HuH-7.5 (cell line): Measurements from ENCODE around the gene OCA2.
"Not testable (repeated sequence)": the region's sequence is repeated elsewhere in the genome, so short reads cannot be mapped to it uniquely, and the experiment has no call there.

Experiments used
- DNase-seq: peaks from one replicate; pipeline ENCODE4 v3.0.0; 2011; ENCODE audit warnings: low spot score

The OCA2 gene

DNA sequence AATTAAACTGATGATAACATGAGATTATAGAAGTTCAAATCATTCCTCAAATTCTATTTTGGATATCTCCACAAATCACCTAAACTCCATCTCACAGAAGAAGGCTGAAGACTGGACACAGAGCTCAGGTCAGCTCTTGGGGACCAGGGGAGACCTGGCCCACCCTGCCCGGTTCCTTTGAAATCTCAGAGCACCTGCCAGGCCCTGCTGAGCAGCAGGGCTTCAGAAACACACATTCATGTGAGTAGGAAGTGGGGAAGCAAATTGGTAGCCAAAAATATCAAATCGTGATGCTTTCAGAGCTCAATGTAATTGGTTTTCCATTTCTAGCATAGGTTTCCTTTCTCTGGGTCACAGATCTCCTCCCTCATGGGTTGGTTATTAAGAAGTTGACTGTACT is 76.2 kb downstream of the OCA2 start:
- DNase-seq: no peak

DNA sequence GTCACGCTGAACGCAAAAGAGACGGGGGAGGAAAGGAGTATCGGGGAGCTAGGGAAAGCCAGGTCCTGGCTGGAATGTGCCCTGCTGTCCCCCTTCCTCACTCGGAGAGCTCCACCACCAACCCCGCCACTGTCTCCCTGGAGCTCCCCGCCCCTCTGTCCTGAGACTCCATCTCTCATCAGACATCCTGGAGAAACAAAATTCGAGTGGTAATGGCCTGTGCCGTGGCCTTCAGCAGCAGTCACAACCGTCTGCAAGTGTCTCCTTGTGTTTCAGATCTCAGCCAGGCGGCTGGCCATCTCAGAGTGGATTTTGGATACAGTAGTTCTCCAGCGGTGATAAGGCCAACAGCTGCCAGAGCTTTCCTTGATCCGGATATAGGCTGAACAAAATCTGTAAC is 76.9 kb downstream of the OCA2 start:
- DNase-seq: no peak

DNA sequence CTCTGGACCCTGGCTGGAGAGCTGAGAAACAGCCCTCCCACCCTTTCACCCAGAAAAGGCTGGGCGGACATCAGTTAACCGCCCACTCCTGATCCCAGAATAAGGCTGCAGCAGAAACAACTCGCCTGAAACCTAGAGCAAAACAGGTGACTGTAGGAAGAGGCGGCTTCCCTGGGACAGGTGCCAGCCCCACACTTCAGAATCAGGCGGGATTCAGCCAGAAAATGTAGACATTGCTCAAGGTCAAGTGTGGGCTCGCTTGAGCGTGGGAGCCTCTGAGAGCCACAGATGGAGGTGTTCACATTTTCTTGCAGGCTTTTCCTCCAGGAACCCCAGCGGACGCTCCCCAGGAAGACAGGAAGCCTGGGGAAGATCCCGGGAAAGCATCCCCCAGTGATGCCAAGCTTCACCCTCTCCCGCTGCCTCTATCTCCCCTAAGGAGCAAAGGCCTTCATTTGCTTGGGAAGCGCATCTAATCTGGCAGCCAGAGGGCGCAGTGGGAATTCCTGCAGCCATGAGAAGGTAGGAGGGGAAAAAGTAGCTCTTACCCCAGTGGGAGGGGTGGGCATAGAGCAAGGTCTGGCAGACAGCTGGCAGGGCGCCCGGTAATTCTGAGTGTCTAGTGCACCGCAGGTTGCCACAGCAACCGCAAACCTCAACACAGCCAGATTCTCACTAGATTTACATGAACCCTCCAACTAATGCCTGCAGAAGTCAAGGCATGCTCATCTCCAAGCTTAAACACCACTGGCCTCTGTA is 77.7 kb downstream of the OCA2 start:
- DNase-seq: peak; percentile 41

DNA sequence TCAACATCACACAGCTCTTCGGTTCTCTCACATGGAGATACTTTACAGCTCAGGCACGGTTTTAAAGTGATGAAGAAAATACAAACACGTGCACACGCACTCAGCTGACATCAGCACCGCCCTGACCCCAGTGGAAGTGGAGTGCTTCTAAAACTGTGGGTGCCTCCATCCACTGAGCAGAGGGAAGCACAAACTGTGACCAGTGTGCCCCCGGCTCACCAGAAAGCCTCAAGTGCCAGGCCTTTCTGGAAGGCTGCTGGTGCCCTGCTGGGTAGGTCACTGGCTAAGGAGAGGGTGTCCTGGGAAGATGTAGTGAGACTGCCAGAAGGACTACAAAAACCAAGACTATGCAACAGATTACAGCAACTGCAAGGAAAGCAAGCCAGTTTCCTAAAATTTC is 78.5 kb downstream of the OCA2 start:
- DNase-seq: no peak

DNA sequence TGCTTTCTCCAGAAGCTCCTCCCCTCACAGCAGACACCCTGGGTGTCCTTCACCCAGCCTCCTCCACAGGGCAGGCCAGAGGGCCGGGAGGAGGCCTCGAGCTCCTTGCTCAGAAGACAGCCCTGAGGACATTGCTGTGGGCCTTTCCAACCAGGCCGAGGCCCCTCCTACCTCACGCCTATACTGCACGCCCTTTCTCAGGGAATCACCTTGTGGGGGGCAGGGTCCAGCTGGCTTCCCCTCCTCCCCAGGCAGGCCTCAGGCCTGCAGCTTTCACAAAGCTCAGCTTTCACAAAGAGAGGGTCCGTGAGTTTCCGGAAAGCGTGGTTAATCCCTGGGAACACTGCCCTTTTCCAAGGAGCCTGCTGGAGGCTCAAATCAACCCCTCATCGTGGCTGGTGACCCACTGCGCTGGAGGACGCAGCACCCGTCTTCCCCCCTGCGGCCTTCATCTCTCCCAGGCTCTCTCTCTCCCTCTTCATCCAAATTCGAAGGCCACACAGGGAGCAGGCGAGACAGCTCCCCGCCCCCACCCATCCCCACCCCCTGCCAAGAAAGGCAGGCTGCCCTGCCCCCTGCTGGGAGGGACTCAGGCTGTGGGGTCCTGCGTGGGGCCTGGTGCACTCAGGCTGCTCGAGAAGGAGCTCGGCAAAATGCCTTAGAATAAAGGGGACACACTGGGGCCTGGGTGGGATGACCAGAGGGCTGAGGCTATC is 79.4 kb downstream of the OCA2 start:
- no peak for DNase-seq

DNA sequence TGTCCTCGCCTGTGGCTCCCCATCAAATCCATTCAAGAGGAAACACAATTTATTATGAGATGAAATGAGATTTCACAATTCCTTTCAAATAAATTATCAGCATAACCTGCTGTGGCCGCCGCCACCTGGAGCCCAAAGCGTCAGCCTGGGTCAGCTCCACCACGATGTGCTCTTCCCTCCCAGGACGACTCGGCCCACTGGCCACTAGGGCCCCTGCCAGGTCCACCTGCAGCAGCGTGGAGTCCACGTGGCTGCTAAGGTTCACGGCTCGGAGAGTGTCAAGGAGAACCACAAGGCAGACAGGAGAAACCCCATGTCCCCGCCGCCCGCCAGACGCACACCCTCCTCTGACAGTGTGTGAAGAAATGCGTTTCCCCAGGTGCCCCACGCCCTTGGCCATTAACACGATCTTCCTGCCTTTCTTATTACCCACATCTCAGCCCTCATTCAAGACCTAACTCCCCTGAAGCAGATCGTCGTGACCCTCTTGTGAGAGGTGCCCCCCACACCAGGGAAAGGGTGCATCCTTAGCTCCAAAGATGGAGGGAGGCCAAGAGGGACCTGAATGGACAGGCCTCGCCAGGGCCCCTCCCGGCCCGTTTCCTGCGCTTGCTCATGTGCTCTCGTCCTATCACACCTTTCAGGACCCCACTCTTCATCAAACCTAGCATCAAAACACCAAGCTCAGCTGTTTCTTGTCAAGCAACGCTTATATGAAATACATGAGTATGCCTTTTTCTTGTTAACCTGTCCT is 80.6 kb downstream of the OCA2 start:
- no peak for DNase-seq

DNA sequence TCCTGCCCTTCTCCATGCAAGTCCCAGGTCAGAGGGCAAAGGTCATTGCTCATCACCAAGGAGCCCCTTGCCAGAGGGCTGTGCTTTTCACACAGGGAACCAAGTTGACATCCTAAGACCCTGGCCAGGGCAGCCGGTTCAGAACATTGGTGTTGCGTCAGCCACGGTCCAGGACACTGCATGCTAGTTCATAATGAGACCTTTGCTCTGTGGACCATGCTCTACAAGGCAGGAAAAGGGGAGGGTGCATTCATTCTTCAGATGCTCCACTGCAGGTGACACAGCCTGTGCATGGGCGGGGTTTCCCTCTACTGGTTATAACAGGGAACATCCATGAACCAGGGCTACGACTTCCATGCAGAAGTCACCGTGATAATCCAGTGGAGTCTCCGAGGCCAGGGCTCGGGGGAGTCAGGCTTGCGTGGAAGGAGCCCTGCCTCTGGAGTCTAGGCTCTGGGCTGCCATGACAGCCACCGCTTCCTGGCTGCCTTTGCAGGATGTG is 81.6 kb downstream of the OCA2 start:
- peak; percentile 52 for DNase-seq

DNA sequence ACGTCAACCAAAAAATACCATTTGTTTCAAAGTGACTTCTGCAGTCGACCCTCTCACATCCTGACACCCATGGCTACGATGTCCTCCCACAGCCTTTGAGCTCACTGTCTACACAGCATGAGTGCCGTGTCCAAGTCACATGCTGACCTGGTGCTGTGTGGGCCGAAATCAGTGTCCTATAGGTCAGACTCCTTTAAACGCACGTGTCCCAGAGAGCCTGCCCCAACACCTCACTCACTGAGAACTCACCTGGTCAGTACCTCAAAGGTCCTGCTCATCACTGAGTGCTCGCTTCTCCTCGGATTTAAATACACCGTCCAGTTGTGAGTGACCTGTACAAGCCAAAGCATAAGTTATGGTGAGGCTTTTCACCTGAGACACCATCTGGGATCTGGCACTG is 83.3 kb downstream of the OCA2 start:
- DNase-seq: no peak

DNA sequence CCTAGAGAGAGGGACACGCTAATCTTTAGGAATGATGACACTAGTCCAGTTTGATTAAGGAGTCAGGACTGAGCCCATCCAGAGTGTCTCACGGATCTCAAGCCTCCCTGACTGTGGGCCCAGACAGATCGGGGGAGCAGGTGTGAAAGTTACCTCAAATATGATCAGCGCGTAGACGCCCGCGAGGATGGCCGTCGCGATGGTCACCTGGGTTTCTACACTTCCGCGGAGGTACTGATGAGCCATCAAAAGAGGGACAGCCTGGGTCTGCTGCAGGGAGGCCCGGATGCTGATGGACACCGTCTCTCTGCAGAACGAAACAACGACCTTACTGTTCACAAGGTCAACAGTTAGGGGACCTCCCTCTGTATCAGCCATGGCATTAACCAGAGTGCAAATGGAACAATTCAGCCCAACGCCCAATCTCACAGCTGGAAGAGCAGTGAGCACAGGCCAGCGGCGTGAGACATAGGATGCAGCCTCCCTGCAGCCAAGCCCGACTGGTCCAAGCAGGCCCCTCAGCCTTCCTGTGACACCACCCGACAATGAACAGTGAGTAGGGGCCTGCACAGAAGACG is 84.4 kb downstream of the OCA2 start:
- DNase-seq: no peak

DNA sequence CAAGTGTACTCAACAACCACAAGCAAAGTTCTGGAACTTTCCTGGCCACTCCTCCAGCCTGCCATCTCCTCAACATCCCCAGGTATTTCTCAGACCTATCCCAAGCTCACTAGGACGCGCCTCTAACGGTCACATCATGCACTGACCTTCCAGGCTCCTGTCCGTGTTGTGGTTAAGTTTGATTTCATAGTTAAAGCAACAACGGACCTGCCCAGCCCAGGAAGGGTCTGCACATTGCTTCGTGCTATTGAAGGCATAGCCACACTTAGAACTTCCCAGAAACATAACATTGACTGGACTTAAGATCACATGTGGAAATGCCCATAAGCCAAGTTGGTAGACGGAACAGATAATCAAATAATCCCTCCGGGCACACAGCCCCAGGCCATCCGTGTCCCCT is 85.1 kb downstream of the OCA2 start:
- DNase-seq: no peak

DNA sequence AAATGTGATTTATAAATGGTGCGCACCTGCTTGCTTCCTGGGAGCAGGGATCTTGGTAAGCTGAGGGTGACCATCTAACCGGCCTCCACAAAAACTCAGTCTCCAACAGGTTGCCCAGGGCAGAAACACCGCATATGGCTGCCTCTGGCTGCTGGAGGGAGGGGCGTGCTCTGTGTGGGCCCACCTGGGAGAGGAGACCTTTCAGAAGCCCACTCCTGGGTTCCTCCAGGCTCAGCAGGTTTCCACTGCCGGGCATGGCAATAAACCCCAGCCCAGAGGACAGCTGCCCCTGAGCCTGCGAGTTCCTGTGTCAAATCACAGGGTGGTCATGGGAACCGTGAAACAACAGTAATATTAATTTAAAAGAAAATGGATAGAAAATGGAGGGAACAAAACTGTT is 85.6 kb downstream of the OCA2 start:
- no peak for DNase-seq

DNA sequence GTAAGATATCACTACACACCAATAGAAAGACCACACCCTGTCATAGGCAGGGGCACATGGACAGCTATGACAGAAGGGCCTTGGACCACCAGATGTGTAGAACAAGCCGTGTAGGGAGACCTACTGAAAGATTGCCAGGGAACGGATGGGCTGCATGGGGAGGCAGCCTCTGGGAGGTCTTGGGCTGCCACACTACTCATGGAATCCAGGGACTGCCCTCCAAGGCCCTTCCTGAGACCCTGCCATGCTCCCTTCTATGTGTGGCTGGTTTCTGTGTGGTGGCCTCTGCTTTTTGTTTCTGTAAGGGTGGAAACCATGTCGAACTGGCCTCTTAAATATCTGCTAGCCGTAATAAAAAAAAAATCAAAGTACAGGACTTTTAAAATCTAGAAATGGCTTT is 86.9 kb downstream of the OCA2 start:
- DNase-seq: no peak

DNA sequence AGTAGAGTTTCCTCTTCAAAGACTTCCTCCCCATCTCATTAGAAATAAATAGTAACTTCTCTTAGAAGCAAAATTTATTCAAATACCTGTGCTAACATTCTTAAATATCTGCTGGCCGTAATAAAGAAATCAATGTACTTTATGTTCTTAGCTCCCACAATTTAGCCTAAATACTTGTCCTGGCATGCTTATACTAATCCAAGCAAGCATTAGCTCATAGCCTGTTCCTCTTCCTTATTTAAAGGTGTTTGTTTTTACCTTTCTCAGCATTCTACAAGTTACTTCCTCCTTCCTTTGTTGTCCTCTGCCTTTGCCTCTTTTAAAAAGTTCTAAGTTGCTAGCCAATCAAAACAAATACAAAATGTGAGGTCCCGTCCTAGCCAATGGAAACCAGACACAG is 90.9 kb downstream of the OCA2 start:
- DNase-seq: not testable (repeated sequence)

DNA sequence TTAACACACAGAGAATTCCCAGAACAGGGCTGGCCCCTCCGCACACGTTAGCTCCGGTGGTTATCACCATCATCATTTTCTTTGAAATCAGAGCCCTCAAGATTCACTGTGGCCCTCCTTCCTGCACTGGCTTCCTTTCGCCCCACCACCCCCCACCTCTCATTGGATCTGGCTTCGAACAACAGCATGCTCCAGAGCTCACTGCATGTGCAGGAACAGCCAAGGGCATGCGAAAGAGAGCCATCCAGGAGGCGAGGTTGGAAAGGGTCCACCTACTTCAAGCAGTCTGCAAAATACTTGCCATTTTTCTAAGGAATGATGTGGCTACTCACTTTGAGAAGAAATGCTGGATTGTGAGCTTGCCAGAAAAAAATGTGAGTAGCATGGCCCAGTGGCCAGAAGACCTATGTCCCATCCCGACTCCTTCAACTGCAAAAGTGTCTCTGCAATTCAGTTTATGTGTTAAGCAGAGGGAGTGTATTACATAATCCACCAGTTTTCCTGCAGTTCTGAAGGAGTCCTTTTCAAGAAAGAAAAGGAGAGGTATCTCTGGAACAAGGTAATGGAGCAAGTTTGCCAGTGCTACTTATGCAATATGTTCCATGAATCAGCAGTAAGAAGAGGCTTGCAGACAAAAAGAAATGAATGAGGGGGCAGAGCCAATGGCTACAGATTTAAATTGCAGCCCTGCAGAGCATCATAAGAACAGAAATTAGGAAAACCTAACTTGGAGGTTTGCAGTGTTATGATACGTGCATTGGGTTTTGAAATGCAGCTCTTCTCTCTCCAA is 92.8 kb downstream of the OCA2 start:
- no peak for DNase-seq

DNA sequence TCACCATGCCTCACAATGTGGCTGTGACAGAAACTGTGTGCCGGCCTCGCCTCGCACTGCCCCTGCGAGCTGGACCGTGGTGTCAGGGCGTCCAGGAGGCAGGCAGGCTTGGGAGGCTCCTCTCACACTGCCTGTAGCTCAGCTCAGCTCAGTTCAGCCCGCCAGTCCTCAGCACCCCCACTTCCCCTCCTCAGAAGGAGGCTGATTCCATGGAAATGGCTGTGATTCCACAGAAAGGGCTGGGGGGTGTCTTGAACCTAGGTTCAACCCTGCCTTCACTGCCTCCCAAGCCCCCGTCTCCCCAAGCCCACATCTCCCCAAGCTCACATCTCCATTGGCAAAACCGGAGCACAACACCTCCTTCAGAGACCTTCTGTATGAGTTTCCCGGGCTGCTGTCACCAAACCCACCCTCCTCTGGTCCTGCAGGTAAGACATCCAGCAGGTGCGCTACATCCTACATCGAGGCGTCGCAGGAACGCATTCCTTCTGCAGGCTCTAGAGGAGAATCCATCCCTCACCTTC is 94.0 kb downstream of the OCA2 start:
- DNase-seq: no peak

DNA sequence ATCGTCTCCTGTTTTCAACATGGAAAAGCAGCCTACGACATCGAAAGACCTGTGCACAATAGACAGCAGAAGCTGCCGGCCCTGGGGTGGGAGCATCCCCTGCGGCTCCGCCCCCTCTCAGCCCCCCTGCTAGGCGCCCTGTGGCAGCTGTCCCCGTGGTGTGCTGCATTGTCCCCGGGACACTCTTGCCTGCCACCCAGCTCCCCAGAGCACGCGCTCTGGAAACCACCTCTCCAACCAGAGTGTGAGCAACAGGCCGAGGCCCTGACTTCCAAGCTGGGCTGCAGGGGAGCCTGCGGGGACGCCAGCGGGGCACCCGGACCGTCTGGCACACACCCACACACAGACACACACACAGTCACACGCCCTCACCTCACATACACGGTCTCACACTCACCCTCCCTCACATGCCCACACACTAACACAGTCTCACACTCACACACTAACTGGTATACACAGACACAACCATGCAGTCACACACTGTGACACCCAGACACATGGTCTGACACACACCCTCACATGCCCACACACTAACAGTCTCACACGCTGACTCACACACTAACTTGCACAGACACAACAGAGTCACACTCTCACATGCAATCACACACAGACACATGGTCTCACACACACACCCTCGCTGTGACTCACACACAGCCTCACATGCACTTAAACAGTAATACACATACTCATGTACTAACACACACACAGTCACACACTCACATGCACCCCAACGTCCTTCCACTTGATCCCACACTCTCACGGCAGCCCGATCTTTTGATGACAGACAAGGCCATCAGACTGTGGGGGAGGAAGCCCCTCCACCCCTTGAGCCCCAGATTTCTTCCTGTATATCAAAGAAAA is 94.7 kb downstream of the OCA2 start:
- no peak for DNase-seq

DNA sequence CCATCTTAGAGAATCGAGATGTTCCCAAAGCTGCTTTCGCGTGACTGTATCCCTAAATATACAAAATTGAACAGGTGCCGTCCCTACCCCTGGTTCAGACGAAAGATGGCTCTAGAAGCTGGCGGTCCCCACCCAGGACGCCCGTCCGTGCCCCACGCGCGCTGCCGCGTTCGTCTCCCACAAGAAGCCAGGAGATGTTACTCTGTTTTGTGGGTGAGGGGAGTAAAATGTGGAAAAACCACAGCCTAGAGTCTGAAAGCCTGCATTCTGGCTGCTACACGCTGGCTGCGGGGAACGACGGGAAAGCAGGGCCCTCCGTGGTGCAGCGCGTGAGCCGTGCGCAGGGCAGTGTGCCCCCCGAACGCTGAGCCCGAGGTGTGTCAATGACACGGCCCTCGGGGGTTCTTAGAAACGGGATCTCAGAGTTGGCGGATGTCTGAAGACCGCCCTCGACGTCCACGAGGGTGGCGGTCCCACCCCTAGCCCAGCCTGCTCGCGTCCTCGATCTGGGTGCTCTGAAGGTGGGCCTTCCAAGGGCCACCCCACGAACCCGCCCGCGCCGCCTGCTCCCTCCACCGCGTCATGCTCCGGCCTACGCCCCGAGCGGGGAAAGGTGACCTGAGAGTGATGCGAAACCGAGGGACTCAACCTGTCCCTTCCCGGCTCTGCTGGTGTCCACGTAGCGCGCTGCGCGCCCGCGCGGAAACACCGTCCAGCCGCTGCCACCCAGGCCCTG is 95.6 kb downstream of the OCA2 start:
- DNase-seq: no peak

DNA sequence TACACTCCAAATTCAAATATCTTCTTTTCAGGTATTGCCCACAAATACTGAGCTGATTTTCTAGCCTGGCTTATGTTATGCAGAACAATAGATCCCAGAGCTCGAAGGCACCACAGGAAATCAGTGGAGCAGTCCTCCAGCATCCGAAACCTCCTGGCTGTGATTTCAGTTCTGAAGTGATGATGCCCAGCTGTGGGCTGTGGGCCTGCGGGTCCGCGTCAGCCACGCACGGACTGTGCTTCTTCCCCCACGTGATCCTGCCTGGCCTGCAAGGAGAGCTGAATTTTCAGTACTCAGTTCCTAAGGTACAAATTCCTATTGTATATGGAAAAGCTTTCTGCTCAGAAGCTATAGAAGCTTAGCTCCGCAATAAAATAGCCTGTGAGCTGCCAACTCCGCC is 96.2 kb downstream of the OCA2 start:
- no peak for DNase-seq

DNA sequence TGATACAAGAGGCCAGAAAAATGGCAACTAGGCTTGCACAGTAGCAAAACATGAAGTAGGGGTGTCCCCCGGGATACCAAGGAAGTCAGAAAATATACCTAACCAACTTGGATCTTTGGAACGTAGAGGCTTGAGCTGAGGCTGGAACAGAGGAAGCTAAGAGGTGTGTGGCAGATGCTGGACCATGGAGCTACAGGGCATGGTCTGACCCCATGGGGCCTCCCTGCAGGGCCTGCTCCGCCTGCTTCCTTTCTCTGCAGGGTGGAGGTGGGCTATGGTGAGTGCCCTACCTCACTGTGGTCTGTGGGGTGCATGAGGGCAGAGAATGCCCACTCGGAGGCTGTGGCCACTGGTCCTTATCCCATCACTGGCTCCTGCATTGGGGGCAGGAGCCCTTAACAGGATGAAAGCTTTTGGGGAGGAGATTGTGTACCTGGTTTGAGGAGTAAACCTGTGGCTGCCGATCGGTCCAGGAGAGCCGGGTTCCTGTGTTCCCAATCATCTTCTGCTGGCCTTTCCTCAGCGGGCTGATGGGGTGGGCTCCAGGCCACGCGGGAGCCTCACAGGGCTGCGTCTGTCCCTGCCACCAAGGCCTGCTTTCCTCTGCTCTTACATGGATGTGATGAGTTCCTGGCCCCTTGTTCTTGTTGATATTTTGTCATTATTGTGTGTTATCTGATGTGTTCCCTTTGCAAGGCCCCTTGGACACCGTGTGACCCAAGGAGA is 96.8 kb downstream of the OCA2 start:
- no peak for DNase-seq
